UCSD-AML1 (cell line): ENCODE data around the gene ZBTB25.

ENCODE experiments used
- DNase-seq: peaks from one replicate; lab custom pipeline; 2025; ENCODE audit not compliant: unreplicated experiment; lab: John Stamatoyannopoulos, UW

The ZBTB25 gene

GRCh38 chr14:64444140-64444539 lies 59.5 kb downstream of the ZBTB25 start:
- no peak for DNase-seq

DNA sequence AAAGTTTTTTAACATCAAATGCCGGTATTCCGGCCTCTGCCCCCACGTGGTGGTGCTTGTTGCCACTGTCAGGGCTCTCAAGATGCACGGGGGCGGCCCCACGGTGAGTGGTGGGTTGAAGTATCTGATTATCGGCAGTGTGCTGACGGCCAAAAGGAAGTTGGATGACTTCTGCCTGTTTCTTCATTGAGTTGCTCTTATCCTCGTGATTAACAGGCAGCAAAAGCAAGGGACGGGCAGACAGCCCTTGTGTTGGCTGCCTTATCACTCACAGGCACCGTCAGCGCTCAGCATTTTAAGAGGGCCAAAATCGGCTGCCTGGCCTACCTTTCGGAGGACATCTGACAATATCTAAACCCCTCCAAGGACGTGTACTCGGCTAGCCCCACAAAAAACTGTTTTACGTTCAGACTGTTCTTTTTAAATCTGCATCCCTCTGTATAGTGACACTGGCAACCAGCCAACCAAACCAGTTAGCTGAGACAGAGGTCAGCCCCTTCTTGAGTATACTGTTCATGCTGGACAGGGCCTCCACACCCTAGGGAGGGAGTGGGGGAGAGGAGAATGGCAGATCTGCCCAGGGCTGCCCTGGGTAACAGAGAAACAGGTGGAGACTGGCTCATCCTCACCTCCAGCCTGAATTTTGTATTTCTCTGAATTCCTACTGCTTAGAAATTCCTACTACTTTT lies 61.2 kb downstream of the ZBTB25 start:
- no peak for DNase-seq

DNA sequence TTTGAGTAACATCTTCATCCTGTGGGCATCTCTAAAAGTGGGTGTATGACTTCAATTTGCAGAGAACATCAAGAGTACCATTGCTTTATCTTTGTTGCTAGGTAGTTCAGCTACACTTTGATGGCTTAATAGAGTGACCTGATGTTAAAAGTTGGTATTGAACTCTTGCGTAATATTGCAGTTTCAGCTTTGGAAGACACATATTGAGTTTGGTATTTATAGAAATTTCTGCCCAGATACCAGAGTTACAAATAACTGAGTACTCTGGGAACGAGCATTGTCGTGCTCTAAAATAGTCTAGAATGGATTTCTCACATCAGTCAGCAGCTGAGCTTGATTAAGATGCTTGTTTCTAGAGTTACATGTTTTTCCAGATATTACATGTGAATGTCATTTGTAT lies 63.1 kb downstream of the ZBTB25 start:
- DNase-seq, result no peak

GRCh38 chr14:64439141-64439540 lies 64.5 kb downstream of the ZBTB25 start:
- no peak for DNase-seq

DNA sequence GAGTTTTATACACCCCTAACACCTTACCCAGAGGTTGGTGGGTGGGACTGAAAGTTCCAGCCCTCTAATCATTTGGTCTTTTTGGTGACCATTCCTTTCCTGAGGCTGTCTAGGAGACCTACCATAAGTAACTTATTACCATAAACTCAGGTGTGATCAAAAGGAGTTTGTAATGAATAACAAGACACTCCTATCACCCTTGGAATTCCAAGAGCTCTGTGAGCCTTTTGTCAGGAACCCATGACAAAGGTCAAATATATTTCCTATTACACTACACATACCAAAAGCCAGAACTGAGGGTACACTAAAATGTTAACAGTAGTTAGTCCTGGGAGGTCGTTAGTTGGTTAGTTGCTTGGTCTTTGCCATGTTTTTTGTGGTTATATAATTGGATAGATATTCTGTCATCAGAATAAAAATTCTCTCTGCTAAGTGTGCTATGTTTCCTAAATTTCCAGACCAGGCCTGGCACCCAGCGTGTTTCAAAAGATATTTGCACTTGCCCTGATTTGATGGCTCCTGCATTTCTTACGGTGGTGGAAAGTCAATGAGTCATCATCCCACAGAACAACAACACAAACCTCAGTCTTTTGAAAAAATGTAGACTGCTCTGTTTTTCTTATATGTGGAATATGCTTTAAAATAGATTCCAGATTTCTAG lies 65.3 kb downstream of the ZBTB25 start:
- DNase-seq, result no peak

GRCh38 chr14:64434528-64434927 lies 69.1 kb downstream of the ZBTB25 start:
- no peak for DNase-seq

DNA sequence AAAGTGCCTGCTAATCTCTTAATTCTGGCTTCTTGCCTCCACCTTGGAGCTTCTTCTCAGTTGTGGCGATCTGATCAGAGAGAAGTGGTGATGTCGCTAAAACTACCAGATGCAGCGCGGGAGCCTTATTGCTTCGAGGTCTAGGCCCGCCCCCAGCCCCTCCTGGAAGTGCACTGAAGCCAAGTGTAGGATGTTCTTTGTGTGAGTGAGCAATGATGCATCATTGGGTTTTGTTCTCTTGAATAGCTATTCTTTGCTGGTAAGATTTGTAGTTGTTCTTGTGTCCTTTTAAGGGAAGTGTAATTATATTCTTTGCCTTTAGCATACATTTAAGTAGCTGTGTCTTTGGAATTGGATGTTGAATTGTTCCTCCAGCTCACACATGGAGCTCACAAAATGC lies 79.7 kb downstream of the ZBTB25 start:
- no peak for DNase-seq

GRCh38 chr14:64422756-64423155 lies 80.9 kb downstream of the ZBTB25 start:
- no peak for DNase-seq

GRCh38 chr14:64422005-64422404 lies 81.6 kb downstream of the ZBTB25 start:
- DNase-seq, result no peak

DNA sequence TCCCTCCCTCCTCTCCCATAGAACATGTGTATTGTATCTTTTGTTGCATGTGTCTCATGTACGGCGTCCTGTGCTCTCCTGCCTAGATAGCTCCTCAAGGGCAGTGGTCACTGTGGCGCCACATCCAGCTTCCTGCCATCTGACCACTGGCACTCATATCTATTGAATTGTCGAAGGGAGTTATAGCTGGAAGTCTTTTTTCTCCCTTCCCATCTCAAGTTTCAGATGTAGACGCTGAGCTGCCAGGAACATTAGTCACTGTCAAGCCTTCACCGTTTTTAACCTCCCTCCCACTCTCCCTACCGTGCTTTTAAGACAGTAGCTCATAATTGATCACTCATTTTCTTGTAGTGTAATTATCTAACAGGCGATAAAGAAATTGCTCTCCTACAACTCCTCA lies 82.5 kb downstream of the ZBTB25 start:
- DNase-seq, result no peak

GRCh38 chr14:64419003-64419402 lies 84.6 kb downstream of the ZBTB25 start:
- no peak for DNase-seq

- no peak for DNase-seq
Measured at GRCh38 chr14:64417771-64418125, 85.9 kb downstream of the ZBTB25 start.

GRCh38 chr14:64417055-64417770 lies 86.4 kb downstream of the ZBTB25 start:
- no peak for DNase-seq

GRCh38 chr14:64416348-64416932 lies 87.2 kb downstream of the ZBTB25 start:
- DNase-seq, result no peak

GRCh38 chr14:64412237-64412636 lies 91.4 kb downstream of the ZBTB25 start:
- DNase-seq, result no peak

DNA sequence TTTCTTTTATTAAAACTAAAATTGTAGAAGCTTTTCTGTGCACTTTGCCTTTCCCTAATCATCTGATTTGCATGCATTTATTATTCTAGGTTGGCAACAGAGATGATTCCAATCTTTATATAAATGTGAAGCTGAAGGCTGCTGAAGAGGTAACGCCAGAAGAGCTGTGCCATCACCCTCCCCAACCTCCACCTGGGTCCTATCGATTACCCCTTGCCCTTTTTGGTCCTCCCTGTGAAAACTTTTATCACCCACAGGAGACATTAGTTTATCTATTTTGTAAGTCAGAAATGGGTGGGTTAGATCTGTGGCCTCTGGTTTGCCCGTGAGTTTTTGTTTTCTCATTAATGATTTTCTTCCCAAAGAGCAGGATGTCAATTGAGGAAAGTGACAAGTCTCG lies 92.6 kb downstream of the ZBTB25 start:
- DNase-seq, result no peak

GRCh38 chr14:64410084-64410774 lies 93.4 kb downstream of the ZBTB25 start:
- no peak for DNase-seq

DNA sequence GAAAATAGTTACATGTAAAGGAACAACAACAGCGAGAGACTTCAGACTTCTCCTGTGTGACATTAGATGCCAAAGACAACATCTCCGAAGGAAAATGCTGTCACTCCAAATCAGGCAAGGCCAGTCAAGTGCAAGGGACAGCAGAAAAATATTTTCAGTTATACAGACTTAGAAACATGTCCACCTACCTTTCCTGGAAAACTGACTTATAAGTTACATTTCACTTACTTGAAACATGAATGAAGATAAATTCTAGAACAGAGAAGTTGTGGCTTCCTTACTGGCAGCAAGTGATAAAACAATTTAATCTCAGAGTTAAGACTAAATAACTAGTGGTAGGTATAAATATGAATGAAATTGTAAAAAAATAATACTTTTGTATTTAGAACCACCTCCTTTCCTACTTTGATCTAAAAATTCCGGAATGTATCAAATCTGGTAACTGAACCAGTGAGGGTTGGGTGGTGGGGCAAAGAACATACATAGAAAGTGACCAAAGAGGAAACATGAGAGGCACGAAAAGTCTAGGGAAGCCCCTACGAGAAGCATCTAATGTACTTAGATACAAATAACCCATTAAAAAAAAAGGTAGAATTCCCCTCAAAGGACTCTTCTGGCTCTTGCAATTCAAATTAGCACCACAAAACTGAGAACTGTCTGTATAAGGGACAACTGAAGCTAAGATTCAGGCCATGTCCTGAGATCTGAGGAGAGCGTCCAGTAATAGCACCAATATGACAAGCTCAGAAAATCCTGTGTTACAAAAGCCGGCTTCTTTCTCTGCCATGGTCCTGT lies 94.3 kb downstream of the ZBTB25 start:
- DNase-seq, result no peak

- no peak for DNase-seq
Measured at GRCh38 chr14:64407329-64407728, 96.3 kb downstream of the ZBTB25 start.

GRCh38 chr14:64405295-64405694 lies 98.3 kb downstream of the ZBTB25 start:
- DNase-seq, result no peak

GRCh38 chr14:64401949-64402348 lies 101.7 kb downstream of the ZBTB25 start:
- DNase-seq, result no peak
